Astrocyte of the spinal cord (primary cell): ENCODE measurements around the gene STX12.
A peak's percentile ranks its signal among the peaks of the same experiment; 100 is the strongest.

Experiments used
- DNase-seq: peaks from one replicate; pipeline ENCODE4 v3.0.0; 2011; ENCODE audit warnings: low read depth, low spot score
- H3K4me3 ChIP-seq: 2 replicates; pipeline ENCODE4 v1.5.1; 2011; ENCODE audit warnings: low read depth, mild to moderate bottlenecking, low read length, moderate library complexity
- in situ Hi-C: cut with HindIII; loops from 2 replicates; pipeline ENCODE4 v1.10.0; 2017; ENCODE audit warnings: low sequenced_read_pairs
- TF ChIP-seq, protein P1 (sequence below): IDR thresholded peaks from 2 replicates; pipeline ENCODE4 v1.5.1; 2012; ENCODE audit warnings: low read depth, mild to moderate bottlenecking, low read length, inconsistent platforms

The STX12 gene

GRCh38 chr1:27862004-27862403 lies 89.0 kb downstream of the STX12 start:
- no peak overlapping the region for H3K4me3 ChIP-seq
- in situ Hi-C loops = no loop called here
- TF ChIP-seq, protein P1, sequence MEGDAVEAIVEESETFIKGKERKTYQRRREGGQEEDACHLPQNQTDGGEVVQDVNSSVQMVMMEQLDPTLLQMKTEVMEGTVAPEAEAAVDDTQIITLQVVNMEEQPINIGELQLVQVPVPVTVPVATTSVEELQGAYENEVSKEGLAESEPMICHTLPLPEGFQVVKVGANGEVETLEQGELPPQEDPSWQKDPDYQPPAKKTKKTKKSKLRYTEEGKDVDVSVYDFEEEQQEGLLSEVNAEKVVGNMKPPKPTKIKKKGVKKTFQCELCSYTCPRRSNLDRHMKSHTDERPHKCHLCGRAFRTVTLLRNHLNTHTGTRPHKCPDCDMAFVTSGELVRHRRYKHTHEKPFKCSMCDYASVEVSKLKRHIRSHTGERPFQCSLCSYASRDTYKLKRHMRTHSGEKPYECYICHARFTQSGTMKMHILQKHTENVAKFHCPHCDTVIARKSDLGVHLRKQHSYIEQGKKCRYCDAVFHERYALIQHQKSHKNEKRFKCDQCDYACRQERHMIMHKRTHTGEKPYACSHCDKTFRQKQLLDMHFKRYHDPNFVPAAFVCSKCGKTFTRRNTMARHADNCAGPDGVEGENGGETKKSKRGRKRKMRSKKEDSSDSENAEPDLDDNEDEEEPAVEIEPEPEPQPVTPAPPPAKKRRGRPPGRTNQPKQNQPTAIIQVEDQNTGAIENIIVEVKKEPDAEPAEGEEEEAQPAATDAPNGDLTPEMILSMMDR = no peak

GRCh38 chr1:27862671-27863537 lies 89.9 kb downstream of the STX12 start:
- no peak overlapping the region for H3K4me3 ChIP-seq
- in situ Hi-C loops = no loop called here
- peak; percentile 96 for DNase-seq
- TF ChIP-seq, protein P1 = no peak

More at GRCh38 chr1:27862004-27862403, 89.0 kb downstream of the STX12 start:
- no peak for DNase-seq

GRCh38 chr1:27863538-27863915 lies 90.5 kb downstream of the STX12 start:
- DNase-seq = no peak
- in situ Hi-C loops = no loop called here
- H3K4me3 ChIP-seq = no peak overlapping the region
- TF ChIP-seq, protein P1 = no peak

- DNase-seq = no peak
- no peak overlapping the region for H3K4me3 ChIP-seq
- in situ Hi-C loops = no loop called here
These were observed 91.4 kb downstream of the STX12 start for GRCh38 chr1:27864264-27864895.

GRCh38 chr1:27865821-27866220 lies 92.8 kb downstream of the STX12 start:
- no peak overlapping the region for H3K4me3 ChIP-seq
- DNase-seq = no peak
- in situ Hi-C loops = no loop called here
- TF ChIP-seq, protein P1 = no peak

More at GRCh38 chr1:27864264-27864895, 91.4 kb downstream of the STX12 start:
- TF ChIP-seq, protein P1 = no peak

DNA sequence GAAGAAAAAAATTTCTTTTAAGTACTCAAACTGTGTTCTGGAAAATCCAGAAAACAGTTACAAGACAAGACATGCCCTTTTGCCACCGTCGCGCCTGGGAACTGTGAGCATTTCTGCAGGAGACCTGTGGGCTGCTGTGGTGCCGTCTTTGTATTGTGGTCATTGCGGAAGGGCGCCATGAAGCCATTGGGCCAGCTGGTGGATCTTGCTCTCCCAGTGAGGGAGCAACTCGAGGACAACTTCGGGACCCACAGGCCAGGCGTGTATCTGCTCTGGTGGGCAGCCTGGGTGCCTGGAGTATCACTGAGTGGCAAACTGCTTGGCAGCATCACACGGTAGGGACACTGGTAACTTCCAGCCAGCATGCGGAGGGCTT lies 95.5 kb downstream of the STX12 start:
- no peak for DNase-seq
- in situ Hi-C loops = no loop called here
- H3K4me3 ChIP-seq = no peak overlapping the region
- TF ChIP-seq, protein P1 = no peak
